HCT116 (cell line): Measurements from ENCODE around the gene LRRC46.

Experiments
- ELF1 ChIP-seq: IDR thresholded peaks from 2 replicates; pipeline ENCODE4 v1.6.1; 2012; ENCODE audit warnings: low read depth, borderline replicate concordance
- EZH2 ChIP-seq: fragments of 200-600 bp; sonication (generic); IDR thresholded peaks from 2 replicates; pipeline ENCODE4 v1.6.1; 2017; ENCODE audit warnings: antibody characterized with exemption, mixed run types
- EZH2phosphoT487 ChIP-seq: fragments of 200-600 bp; IDR thresholded peaks from 2 replicates; pipeline ENCODE4 v1.6.1; 2018; ENCODE audit warnings: antibody characterized with exemption, borderline replicate concordance
- POLR2A ChIP-seq: IDR thresholded peaks from 2 replicates; pipeline ENCODE4 v1.7.0; 2011; ENCODE audit warnings: borderline replicate concordance; ENCODE audit not compliant: insufficient read depth, insufficient read length; ENCODE audit errors: extremely low read depth
- POLR2AphosphoS5 ChIP-seq: IDR thresholded peaks from 2 replicates; pipeline ENCODE4 v1.6.1; 2011; ENCODE audit warnings: mild to moderate bottlenecking, low read depth, low read length, moderate library complexity
- RAD21 ChIP-seq: IDR thresholded peaks from 2 replicates; pipeline ENCODE4 v1.6.1; 2012; ENCODE audit warnings: low read depth, mild to moderate bottlenecking
- REST ChIP-seq: IDR thresholded peaks from 2 replicates; pipeline ENCODE4 v1.6.1; 2012; ENCODE audit warnings: low read depth
- SRF ChIP-seq: IDR thresholded peaks from 2 replicates; pipeline ENCODE4 v1.6.1; 2012; ENCODE audit warnings: low read depth
- ZBTB33 ChIP-seq: IDR thresholded peaks from 2 replicates; pipeline ENCODE4 v1.6.1; 2011; ENCODE audit warnings: mild to moderate bottlenecking, low read length, moderate library complexity; ENCODE audit not compliant: insufficient replicate concordance; ENCODE audit errors: extremely low read depth
- ZNF274 ChIP-seq: fragments of 200-500 bp; sonication (Bioruptor generic); IDR thresholded peaks from 2 replicates; pipeline ENCODE4 v1.6.1; 2014; ENCODE audit warnings: mild to moderate bottlenecking, low read depth, low read length, inconsistent platforms
- TF ChIP-seq, protein P1 (sequence below), 3 experiments: fragments of 200-600 bp in 1 of 3; sonication (generic) in 1 of 3; IDR thresholded peaks in 2 of 3; conservative IDR thresholded peaks in 1 of 3; 2 replicates each; pipeline ENCODE4 v1.5.1; 2012 to 2017; ENCODE audit warnings: low read depth in 2 of 3, low read length in 2 of 3, antibody characterized with exemption in 1 of 3, borderline replicate concordance in 1 of 3, control low read depth in 1 of 3, mild to moderate bottlenecking in 1 of 3, mixed read lengths in 1 of 3, mixed run types in 1 of 3, moderate library complexity in 1 of 3; ENCODE audit not compliant: insufficient read depth in 1 of 3
- TF ChIP-seq, protein P2 (sequence below): IDR thresholded peaks from 2 replicates; pipeline ENCODE4 v1.6.1; 2012

GRCh38 chr17:47815106-47815918, 16.2 kb upstream of the LRRC46 start:
- TF ChIP-seq EZH2: no peak
- no peak for TF ChIP-seq EZH2phosphoT487
- TF ChIP-seq, protein P1, sequence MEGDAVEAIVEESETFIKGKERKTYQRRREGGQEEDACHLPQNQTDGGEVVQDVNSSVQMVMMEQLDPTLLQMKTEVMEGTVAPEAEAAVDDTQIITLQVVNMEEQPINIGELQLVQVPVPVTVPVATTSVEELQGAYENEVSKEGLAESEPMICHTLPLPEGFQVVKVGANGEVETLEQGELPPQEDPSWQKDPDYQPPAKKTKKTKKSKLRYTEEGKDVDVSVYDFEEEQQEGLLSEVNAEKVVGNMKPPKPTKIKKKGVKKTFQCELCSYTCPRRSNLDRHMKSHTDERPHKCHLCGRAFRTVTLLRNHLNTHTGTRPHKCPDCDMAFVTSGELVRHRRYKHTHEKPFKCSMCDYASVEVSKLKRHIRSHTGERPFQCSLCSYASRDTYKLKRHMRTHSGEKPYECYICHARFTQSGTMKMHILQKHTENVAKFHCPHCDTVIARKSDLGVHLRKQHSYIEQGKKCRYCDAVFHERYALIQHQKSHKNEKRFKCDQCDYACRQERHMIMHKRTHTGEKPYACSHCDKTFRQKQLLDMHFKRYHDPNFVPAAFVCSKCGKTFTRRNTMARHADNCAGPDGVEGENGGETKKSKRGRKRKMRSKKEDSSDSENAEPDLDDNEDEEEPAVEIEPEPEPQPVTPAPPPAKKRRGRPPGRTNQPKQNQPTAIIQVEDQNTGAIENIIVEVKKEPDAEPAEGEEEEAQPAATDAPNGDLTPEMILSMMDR (IDR thresholded peaks at IDR 0.05 in 2 of 3, conservative IDR thresholded peaks at IDR 0.05 in 1 of 3; ENCODE audit: borderline replicate concordance in 1 of 3, insufficient read depth in 1 of 3, low read depth in 2 of 3, low read length in 2 of 3): no peak
- no peak for TF ChIP-seq ELF1
- no peak for TF ChIP-seq POLR2AphosphoS5
- TF ChIP-seq ZBTB33: no peak
- TF ChIP-seq REST: no peak
- no peak for TF ChIP-seq ZNF274
- TF ChIP-seq, protein P2, sequence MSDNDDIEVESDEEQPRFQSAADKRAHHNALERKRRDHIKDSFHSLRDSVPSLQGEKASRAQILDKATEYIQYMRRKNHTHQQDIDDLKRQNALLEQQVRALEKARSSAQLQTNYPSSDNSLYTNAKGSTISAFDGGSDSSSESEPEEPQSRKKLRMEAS: no peak
- TF ChIP-seq RAD21: no peak
- TF ChIP-seq POLR2A: no peak
- TF ChIP-seq SRF: no peak
